Measurements from ENCODE around the gene ZFYVE9.
A peak's percentile ranks its signal among the peaks of the same experiment; 100 is the strongest.
"Not testable (repeated sequence)": the region's sequence is repeated elsewhere in the genome, so short reads cannot be mapped to it uniquely, and the experiment has no call there.

The ZFYVE9 gene

GRCh38 chr1:52359676-52360594 is 218.0 kb downstream of the ZFYVE9 start:
- H3K4me3 ChIP-seq (ENCODE audit: low read depth, low read length): no peak overlapping the region
- no peak for DNase-seq (ENCODE audit: low read depth)

GRCh38 chr1:52360595-52360968 is 218.7 kb downstream of the ZFYVE9 start:
- DNase-seq (ENCODE audit: low read depth): no peak
- H3K4me3 ChIP-seq (ENCODE audit: low read depth, low read length): no peak overlapping the region

- no peak for DNase-seq (ENCODE audit: low read depth)
- H3K4me3 ChIP-seq (ENCODE audit: low read depth, low read length): no peak overlapping the region
These were observed 222.4 kb downstream of the ZFYVE9 start for GRCh38 chr1:52364235-52364839.

DNA sequence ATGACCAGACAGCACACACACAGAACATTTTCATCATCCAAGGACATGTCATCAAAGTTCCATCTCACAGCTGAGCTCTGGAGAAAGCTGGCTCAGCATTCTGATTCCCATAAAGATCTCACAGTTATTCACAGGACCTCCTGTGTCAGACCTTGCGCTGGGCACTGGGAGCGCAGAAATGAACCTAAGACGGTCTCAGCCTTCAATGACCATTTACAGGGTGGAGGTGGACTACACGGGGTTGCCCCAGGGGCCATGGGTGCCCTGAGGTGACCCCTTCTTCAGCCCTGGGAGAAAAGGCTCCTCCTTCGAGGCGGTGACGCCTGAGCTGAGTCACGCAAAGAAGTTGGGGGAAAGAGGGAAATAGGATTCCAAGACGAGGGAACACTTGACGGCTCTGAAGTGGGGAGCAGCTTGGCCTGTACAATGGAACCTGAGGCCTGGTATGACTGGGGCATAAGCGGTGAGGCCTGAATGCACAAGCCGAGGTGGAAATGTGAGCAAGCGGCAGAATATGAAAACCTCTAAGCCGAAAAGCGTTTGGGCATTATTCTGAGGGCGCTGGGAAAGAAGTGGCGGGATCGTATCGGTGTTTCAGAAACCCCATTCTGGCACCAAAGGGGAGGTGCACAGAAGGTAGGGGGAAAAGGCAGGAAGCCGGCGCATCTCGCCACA is 223.3 kb downstream of the ZFYVE9 start:
- peak overlapping the region; percentile 93 for H3K4me3 ChIP-seq (ENCODE audit: low read depth, low read length)
- peak; percentile 26 for DNase-seq (ENCODE audit: low read depth)

DNA sequence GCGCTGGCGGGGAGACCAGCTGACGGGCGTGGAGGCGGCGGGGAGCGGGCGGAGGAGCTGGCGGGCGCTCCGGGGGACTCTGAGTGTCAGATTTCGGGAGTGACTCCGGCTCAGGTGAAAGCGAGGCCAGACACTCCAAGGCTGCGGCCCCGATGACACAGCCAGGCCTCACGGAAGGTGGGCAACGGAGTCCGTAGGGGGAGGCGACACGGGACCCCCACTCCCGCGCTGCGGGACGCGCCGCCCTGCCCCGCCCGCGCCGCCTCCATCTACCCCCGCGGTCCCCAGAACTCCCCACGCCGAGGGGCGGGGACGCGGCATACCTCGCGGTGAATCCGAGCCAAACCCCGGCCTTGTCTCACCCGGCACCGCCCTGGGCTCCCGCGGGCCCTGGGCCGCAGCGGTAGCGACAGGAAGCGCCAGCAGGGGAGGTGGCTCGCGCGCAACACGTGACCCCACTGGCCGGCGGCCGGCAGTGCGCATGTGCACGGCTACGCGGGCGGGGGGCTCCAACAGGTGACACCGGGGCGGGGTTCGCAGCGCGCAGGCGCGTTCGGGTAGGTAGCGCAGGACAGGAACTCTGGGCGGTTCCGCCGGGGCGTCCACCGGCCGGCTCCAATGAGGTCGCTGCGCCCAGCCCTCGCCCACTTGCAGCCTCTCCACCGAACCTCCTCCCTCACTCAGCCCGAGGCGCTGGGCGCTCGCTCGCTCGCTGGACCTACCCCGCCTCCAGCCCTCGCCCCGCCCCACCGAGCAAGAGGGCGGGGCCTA is 224.0 kb downstream of the ZFYVE9 start, which contains the start of gene CC2D1B:
CC2D1B (minus strand) TSS at position 460 of the 771 bp plus-strand sequence. CDS start 1,585 bp downstream, outside the sequence.
- H3K4me3 ChIP-seq (ENCODE audit: low read depth, low read length): peak within 1 kb of the TSS; percentile 93
- peak; percentile 91 for DNase-seq (ENCODE audit: low read depth)

- no peak for DNase-seq (ENCODE audit: low read depth)
- H3K4me3 ChIP-seq (ENCODE audit: low read depth, low read length): peak overlapping the region; percentile 93
These were observed 224.6 kb downstream of the ZFYVE9 start for GRCh38 chr1:52366517-52366827.

DNA sequence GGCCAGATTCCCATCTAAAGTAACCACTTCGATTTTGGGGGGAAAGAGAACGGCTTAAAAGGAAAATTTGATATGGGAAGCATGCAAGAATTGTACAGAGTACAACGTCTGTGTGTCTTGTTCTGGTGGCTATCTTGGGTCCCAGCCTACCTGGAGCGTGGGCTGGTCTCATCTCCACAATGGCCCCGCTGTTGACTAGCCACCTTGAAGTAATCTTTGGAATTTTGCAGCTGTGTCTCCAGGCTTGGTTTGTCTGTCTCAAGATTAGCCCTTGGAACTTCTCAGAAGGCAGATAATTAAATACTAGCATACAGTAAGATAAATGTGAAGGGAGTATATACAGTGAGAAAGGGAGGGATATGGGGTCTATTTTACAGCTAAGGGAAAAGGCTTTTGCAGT is 225.4 kb downstream of the ZFYVE9 start:
- no peak overlapping the region for H3K4me3 ChIP-seq (ENCODE audit: low read depth, low read length)
- no peak for DNase-seq (ENCODE audit: low read depth)

GRCh38 chr1:52368383-52369172 is 226.7 kb downstream of the ZFYVE9 start:
- peak overlapping the region; percentile 49 for H3K4me3 ChIP-seq (ENCODE audit: low read depth, low read length)
- DNase-seq (ENCODE audit: low read depth): no peak

- H3K4me3 ChIP-seq (ENCODE audit: low read depth, low read length); DNase-seq (ENCODE audit: low read depth): not testable (repeated sequence)
These were observed 228.0 kb downstream of the ZFYVE9 start for GRCh38 chr1:52369851-52370250.

GRCh38 chr1:52385376-52385775 is 243.5 kb downstream of the ZFYVE9 start:
- no peak overlapping the region for H3K4me3 ChIP-seq (ENCODE audit: low read depth, low read length)
- no peak for DNase-seq (ENCODE audit: low read depth)

DNA sequence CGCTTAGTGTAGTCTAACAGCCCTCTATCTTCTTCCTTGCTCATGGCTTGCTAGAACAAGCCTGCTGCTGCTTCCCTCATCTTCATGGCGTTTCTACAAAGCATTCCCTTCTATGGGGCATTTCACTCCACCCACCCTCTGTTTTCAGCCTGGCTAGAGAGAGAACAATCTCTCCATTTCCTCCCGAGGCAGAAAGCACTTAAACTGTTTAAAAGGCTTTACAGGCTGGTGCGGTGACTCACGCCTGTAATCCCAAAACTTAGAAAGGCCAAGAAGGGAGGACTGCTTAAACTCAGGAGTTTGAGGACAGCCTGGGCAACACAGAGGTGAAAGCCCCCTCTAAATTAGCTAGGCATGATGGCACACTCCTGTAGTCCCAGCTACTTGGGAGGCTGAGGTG is 244.6 kb downstream of the ZFYVE9 start:
- H3K4me3 ChIP-seq (ENCODE audit: low read depth, low read length): no peak overlapping the region
- no peak for DNase-seq (ENCODE audit: low read depth)

DNA sequence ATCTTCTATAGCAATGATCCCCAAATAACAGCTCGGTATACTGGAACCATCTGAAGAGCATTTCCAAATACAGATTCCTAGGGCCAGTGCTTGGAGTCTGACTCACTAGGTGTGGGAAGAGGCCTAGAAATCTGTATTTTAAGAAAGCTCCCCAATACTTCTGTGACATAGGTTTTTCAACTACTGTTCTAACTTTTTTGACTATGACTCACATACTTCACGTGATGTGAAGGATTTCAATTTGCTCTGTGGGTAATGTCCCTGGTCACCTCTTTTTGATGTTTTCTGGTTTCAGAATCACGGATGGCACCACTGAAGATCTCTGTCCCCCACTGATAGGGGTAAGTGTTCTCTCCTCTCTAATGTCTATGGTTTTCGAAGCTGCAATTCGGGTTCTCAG is 251.3 kb downstream of the ZFYVE9 start:
- DNase-seq (ENCODE audit: low read depth): no peak
- H3K4me3 ChIP-seq (ENCODE audit: low read depth, low read length): no peak overlapping the region
